ENCODE data around the gene CEACAM3. TPM values are rescaled to one million over a fixed set of nuclear protein-coding genes. Genes with fewer than 3 reads are reported as not detected.

CEACAM3 gene
- 0.07 TPM in 1 of 2 replicates, not detected in the other for total RNA-seq

DNA sequence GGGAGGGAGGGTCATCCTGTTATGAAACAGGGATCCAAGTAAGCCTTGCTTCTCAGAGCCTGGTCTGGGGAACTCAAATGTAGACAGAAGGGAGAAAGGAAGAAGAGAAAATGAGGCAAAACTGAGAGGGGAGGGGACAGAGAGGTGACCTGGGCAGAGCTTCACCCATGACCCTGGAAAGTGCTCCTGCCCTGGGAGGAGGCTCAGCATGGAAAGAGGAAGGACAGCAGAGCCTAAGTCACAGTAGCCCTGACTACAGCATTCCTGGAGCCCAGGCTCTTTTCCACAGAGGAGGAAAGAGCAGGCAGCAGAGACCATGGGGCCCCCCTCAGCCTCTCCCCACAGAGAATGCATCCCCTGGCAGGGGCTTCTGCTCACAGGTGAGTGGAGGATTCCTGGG lies at the start of gene CEACAM3:
Gene CEACAM3, plus strand, starts transcription at position 226 of the 400 bp plus-strand sequence. Its CDS starts 91 bp downstream, at position 317.

DNA sequence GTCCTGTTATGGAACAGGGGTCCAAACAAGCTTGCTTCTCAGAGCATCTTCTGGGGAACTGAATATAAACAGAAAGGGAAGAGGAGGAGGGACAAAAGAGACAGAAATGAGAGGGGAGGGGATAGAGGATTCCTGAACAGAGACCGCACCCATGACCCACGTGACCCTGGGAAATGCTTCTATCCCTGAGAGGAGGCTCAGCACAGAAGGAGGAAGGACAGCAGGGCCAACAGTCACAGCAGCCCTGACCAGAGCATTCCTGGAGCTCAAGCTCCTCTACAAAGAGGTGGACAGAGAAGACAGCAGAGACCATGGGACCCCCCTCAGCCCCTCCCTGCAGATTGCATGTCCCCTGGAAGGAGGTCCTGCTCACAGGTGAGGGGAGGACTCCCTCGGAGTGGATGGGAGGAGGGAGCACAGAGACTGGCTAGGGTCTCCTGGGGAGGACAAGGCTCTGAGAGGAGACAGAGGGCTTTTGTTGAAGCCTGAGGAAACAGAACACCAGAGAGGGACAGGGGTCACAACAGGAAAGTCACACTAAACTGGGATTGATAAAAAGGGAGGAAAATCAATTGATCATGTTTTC lies 41.0 kb upstream of the CEACAM3 start, which contains the start of gene CEACAM6:
Gene CEACAM6, plus strand, starts transcription at position 203 of the 586 bp plus-strand sequence. Its CDS starts 109 bp downstream, at position 312.

DNA sequence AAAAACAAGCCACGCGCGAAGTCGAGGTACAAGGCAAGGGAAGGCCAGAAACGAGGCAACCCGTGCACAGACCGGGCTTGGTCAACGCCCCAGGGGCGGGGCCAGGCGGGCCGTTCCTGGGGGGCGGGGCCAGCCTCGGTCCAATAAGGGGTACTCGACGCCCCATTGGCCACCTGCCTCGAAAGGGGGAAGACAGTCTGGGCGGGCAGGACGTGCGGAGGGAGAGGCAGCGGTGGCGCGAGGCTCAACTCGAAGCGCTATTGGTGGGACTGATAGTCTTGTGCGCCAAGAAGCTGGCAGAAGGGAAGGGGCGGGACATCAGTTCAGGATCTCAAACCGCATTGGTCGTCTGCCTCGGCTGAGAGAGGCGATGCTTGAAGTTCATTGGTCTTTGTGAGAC lies 48.2 kb downstream of the CEACAM3 start, which contains the start of gene LYPD4:
Gene LYPD4, minus strand, starts transcription at position 83 of the 400 bp plus-strand sequence. CDS start 5,398 bp downstream, outside the sequence.

DNA sequence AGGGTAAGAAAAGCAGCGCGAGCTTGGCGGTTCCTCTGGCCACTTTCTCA lies 48.4 kb downstream of the CEACAM3 start, which contains the start of gene DMRTC2:
Gene DMRTC2, plus strand, starts transcription at position 42 of the 50 bp plus-strand sequence. CDS start 2,387 bp downstream, outside the sequence.

DNA sequence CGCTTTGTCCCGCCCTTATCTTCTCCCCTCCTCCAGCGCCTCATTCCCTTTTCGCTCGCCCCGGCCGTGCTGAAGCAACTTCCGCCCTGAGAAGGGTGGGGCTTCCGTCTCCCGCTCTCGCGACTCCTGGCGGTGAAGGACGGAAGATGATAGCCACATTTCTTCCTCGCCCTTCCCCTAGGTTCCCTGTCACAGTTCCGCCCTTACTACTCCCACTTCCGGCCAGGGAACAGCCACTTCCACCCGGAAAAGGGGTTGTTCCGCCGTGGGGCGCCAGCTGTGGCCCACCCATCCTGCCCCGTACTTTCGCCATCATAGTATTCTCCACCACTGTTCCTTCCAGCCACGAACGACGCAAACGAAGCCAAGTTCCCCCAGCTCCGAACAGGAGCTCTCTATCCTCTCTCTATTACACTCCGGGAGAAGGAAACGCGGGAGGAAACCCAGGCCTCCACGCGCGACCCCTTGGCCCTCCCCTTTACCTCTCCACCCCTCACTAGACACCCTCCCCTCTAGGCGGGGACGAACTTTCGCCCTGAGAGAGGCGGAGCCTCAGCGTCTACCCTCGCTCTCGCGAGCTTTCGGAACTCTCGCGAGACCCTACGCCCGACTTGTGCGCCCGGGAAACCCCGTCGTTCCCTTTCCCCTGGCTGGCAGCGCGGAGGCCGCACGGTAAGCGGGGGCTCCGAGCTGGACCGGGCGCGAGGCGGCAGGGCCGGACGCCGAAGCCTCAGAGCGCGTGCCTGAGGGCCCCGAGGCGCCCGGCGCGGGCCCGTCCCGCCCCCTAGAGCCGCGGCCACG lies 63.4 kb downstream of the CEACAM3 start, which contains the start of gene RPS19:
Gene RPS19, plus strand, starts transcription at position 638 of the 801 bp plus-strand sequence. CDS start 520 bp downstream, outside the sequence.

Other genes with a start within 250 kb of the CEACAM3 start
- gene CEACAM21, start 220.4 kb upstream of the CEACAM3 start, total RNA-seq = not detected in 2 replicates
- gene CEACAM4, start 169.5 kb upstream of the CEACAM3 start, total RNA-seq = not detected in 2 replicates
- gene CEACAM7, start 108.3 kb upstream of the CEACAM3 start, total RNA-seq = 0.34 and 2.2 TPM in 2 replicates
- 2.4 and 8.3 TPM in 2 replicates for gene CEACAM5, start 88.0 kb upstream of the CEACAM3 start, total RNA-seq
- gene CEACAM6, start 41.1 kb upstream of the CEACAM3 start, total RNA-seq = 9.6 and 23.3 TPM in 2 replicates
- gene LYPD4, start 48.1 kb downstream of the CEACAM3 start, total RNA-seq = not detected in 2 replicates
- not detected in 2 replicates for gene DMRTC2, start 48.5 kb downstream of the CEACAM3 start, total RNA-seq
- gene RPS19, start 63.7 kb downstream of the CEACAM3 start, total RNA-seq = 918 and 1,104 TPM in 2 replicates
- 0.07 TPM in 1 of 2 replicates, not detected in the other for gene CD79A, start 80.7 kb downstream of the CEACAM3 start, total RNA-seq
- 27.3 and 30.3 TPM in 2 replicates for gene ARHGEF1, start 86.6 kb downstream of the CEACAM3 start, total RNA-seq
- gene ERFL, start 131.9 kb downstream of the CEACAM3 start, total RNA-seq = under 0.01 and 0.14 TPM in 2 replicates
- 45.1 TPM in 2 replicates for gene RABAC1, start 162.7 kb downstream of the CEACAM3 start, total RNA-seq
- gene ATP1A3, start 197.6 kb downstream of the CEACAM3 start, total RNA-seq = under 0.01 and 0.14 TPM in 2 replicates

Measured in nasal cavity respiratory epithelium epithelial cell of viscerocranial mucosa (primary cell).